Erythroblast (primary cell): ENCODE results near the gene CEP250.

Source experiments
- GATA1 ChIP-seq: IDR thresholded peaks from 2 replicates; pipeline ENCODE4 v1.6.1; 2011; ENCODE audit warnings: low read depth, mild to moderate bottlenecking, control low read depth, low read length, moderate library complexity
- POLR2A ChIP-seq: IDR thresholded peaks from 2 replicates; pipeline ENCODE4 v1.6.1; 2011; ENCODE audit warnings: mild to moderate bottlenecking, low read length

- TF ChIP-seq POLR2A = no peak
- no peak for TF ChIP-seq GATA1
These were observed 104.7 kb downstream of the CEP250 start for GRCh38 chr20:35560105-35560511.
